Liver (tissue), 9 donors: ENCODE measurements around the gene DNASE2B. TPM values are rescaled to one million over a fixed set of nuclear protein-coding genes. Genes with fewer than 3 reads are reported as not detected.

Source experiments
- DNase-seq: peaks from one replicate; pipeline ENCODE4 v3.0.0-alpha.2; 2017; ENCODE audit warnings: low spot score
- H3K27ac ChIP-seq, 2 donors: one replicate each; pipeline ENCODE4 v1.7.0; 2013; ENCODE audit warnings: inconsistent platforms in 2 of 2, low read length in 2 of 2, control low read depth in 1 of 2, low read depth in 1 of 2, mild to moderate bottlenecking in 1 of 2
- H3K27me3 ChIP-seq, 4 donors: one replicate each; pipeline versions ENCODE4 v1.6.1 to v1.7.0; 2013; ENCODE audit warnings: low read length in 3 of 4, inconsistent platforms in 1 of 4, mild to moderate bottlenecking in 1 of 4, moderate library complexity in 1 of 4; ENCODE audit not compliant: control insufficient read depth in 4 of 4, insufficient read depth in 4 of 4
- H3K36me3 ChIP-seq, 4 donors: one replicate each; pipeline versions ENCODE4 v1.6.1 to v1.7.0; 2013; ENCODE audit warnings: low read length in 3 of 4, mild to moderate bottlenecking in 3 of 4, low read depth in 1 of 4, moderate library complexity in 1 of 4; ENCODE audit not compliant: control insufficient read depth in 4 of 4, insufficient read depth in 3 of 4
- H3K4me1 ChIP-seq, 4 donors: one replicate each; pipeline versions ENCODE4 v1.6.1 to v1.7.0; 2013; ENCODE audit warnings: low read length in 3 of 4, mild to moderate bottlenecking in 3 of 4, moderate library complexity in 1 of 4; ENCODE audit not compliant: control insufficient read depth in 4 of 4, insufficient read depth in 4 of 4
- H3K4me3 ChIP-seq, 3 donors: one replicate each; pipeline versions ENCODE4 v1.6.1 to v1.7.0; 2013; ENCODE audit warnings: low read length in 3 of 3, control low read depth in 1 of 3, low read depth in 1 of 3, mild to moderate bottlenecking in 1 of 3
- H3K9ac ChIP-seq, 2 donors: one replicate each; pipeline ENCODE4 v1.7.0; 2013; ENCODE audit warnings: low read length in 2 of 2, mild to moderate bottlenecking in 2 of 2, moderate library complexity in 2 of 2, control low read depth in 1 of 2, low read depth in 1 of 2
- H3K9me3 ChIP-seq, 4 donors: one replicate each; pipeline versions ENCODE4 v1.6.1 to v1.7.0; 2013; ENCODE audit warnings: low read length in 3 of 4; ENCODE audit not compliant: control insufficient read depth in 4 of 4
- CTCF ChIP-seq: fragments of 150-350 bp; IDR thresholded peaks from 2 replicates; pipeline ENCODE4 v1.5.1; 2017; ENCODE audit warnings: improper control_type of control experiment, low read depth, low read length; ENCODE audit not compliant: missing input control
- EGR1 ChIP-seq, 2 donors: IDR thresholded peaks; 2 replicates each; pipeline ENCODE4 v1.6.1; 2016 to 2018; ENCODE audit warnings: antibody characterized with exemption in 2 of 2, low read depth in 2 of 2
- FOXA1 ChIP-seq: IDR thresholded peaks from 2 replicates; pipeline ENCODE4 v1.6.1; 2016; ENCODE audit warnings: antibody characterized with exemption
- FOXA2 ChIP-seq: IDR thresholded peaks from 2 replicates; pipeline ENCODE4 v1.6.1; 2016; ENCODE audit warnings: antibody characterized with exemption
- GABPA ChIP-seq, 2 donors: IDR thresholded peaks in 1 of 2; conservative IDR thresholded peaks in 1 of 2; 2 replicates each; pipeline ENCODE4 v1.6.1; 2016; ENCODE audit warnings: antibody characterized with exemption in 2 of 2, mild to moderate bottlenecking in 1 of 2, moderate library complexity in 1 of 2
- HNF4A ChIP-seq, 2 donors: conservative IDR thresholded peaks; 2 replicates each; pipeline ENCODE4 v1.6.1; 2016; ENCODE audit warnings: antibody characterized with exemption in 2 of 2, mild to moderate bottlenecking in 2 of 2
- JUND ChIP-seq, 2 donors: IDR thresholded peaks; 2 replicates each; pipeline ENCODE4 v1.6.1; 2016; ENCODE audit warnings: antibody characterized with exemption in 2 of 2
- NR2F2 ChIP-seq: IDR thresholded peaks from 2 replicates; pipeline ENCODE4 v1.6.1; 2016; ENCODE audit warnings: antibody characterized with exemption
- RAD21 ChIP-seq, 2 donors: IDR thresholded peaks; 2 replicates each; pipeline ENCODE4 v1.6.1; 2016; ENCODE audit warnings: antibody characterized with exemption in 2 of 2, mild to moderate bottlenecking in 2 of 2
- RXRA ChIP-seq, 2 donors: IDR thresholded peaks; 2 replicates each; pipeline ENCODE4 v1.6.1; 2017 to 2018; ENCODE audit warnings: antibody characterized with exemption in 2 of 2, mild to moderate bottlenecking in 1 of 2
- TAF1 ChIP-seq: conservative IDR thresholded peaks from 2 replicates; pipeline ENCODE4 v1.6.1; 2016; ENCODE audit warnings: antibody characterized with exemption, mild to moderate bottlenecking
- YY1 ChIP-seq: IDR thresholded peaks from 2 replicates; pipeline ENCODE4 v1.6.1; 2016; ENCODE audit warnings: antibody characterized with exemption, mild to moderate bottlenecking
- ZBTB33 ChIP-seq: IDR thresholded peaks from 2 replicates; pipeline ENCODE4 v1.6.1; 2016; ENCODE audit warnings: antibody characterized with exemption
- WGBS: extraction: QIAGEN DNeasy Blood & Tissue Kit; methylation state at CpG from one replicate; pipeline ENCODE4 v1.1.7; 2013; 5-methylcytosine and 5-hydroxymethylcytosine counted together
- polyA plus RNA-seq, 2 donors: library from polyadenylated mRNA; stranded (reverse) in 1 of 2; unstranded in 1 of 2; fragments of 200-250 nt in 1 of 2; fragments of >200 nt in 1 of 2; fragmentation: Nextera tagmentation in 1 of 2; extraction: Ambion mirVana in 1 of 2; gene quantifications; one replicate each; pipeline versions ENCODE4 v1.2.1 to v1.2.3, GENCODE V29; 2013 to 2015
- total RNA-seq, 2 donors: library from RNA; depleted of rRNA; stranded (reverse); fragments of >200 nt; gene quantifications; one replicate each; pipeline ENCODE4 v1.2.3, GENCODE V29; 2014
- TF ChIP-seq, protein P1 (sequence below): IDR thresholded peaks from 2 replicates; pipeline ENCODE4 v1.6.1; 2016; ENCODE audit warnings: antibody characterized with exemption
- TF ChIP-seq, protein P2 (sequence below): IDR thresholded peaks from 2 replicates; pipeline ENCODE4 v1.6.1; 2016; ENCODE audit warnings: antibody characterized with exemption, mild to moderate bottlenecking
- donor health status: healthy.
- donor health status: healthy.
- donor health status: healthy.
- donor health status: healthy.
- donor health status: healthy.

DNASE2B gene
- total and polyA plus RNA-seq, 4 donors = not detected

GRCh38 chr1:84387480-84388163, 10.7 kb upstream of the DNASE2B start:
- 84% methylated on average over 8 of the region's 8 CpGs for WGBS

More at GRCh38 chr1:84387480-84388163, 10.7 kb upstream of the DNASE2B start:
- Histone ChIP-seq H3K9me3 (no peaks in the 10 kb centered on the region), H3K27me3 (no peaks in the 10 kb centered on the region), H3K27ac (no peak overlapping the region), H3K4me1 (no peaks in the 10 kb centered on the region), H3K36me3 (no peaks in the 10 kb centered on the region), H3K4me3 (no peak overlapping the region), H3K9ac (no peak overlapping the region)
- no peak for TF ChIP-seq ZBTB33
- no peak for TF ChIP-seq GABPA (IDR thresholded peaks at IDR 0.05 in 1 of 2, conservative IDR thresholded peaks at IDR 0.05 in 1 of 2)
- TF ChIP-seq TAF1 = no peak
- TF ChIP-seq RAD21 (IDR thresholded peaks at IDR 0.05) = no peak
- TF ChIP-seq, protein P1, sequence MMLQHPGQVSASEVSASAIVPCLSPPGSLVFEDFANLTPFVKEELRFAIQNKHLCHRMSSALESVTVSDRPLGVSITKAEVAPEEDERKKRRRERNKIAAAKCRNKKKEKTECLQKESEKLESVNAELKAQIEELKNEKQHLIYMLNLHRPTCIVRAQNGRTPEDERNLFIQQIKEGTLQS = no peak
- TF ChIP-seq JUND (IDR thresholded peaks at IDR 0.05) = no peak
- no peak for TF ChIP-seq HNF4A (conservative IDR thresholded peaks at IDR 0.05)
- TF ChIP-seq, protein P2, sequence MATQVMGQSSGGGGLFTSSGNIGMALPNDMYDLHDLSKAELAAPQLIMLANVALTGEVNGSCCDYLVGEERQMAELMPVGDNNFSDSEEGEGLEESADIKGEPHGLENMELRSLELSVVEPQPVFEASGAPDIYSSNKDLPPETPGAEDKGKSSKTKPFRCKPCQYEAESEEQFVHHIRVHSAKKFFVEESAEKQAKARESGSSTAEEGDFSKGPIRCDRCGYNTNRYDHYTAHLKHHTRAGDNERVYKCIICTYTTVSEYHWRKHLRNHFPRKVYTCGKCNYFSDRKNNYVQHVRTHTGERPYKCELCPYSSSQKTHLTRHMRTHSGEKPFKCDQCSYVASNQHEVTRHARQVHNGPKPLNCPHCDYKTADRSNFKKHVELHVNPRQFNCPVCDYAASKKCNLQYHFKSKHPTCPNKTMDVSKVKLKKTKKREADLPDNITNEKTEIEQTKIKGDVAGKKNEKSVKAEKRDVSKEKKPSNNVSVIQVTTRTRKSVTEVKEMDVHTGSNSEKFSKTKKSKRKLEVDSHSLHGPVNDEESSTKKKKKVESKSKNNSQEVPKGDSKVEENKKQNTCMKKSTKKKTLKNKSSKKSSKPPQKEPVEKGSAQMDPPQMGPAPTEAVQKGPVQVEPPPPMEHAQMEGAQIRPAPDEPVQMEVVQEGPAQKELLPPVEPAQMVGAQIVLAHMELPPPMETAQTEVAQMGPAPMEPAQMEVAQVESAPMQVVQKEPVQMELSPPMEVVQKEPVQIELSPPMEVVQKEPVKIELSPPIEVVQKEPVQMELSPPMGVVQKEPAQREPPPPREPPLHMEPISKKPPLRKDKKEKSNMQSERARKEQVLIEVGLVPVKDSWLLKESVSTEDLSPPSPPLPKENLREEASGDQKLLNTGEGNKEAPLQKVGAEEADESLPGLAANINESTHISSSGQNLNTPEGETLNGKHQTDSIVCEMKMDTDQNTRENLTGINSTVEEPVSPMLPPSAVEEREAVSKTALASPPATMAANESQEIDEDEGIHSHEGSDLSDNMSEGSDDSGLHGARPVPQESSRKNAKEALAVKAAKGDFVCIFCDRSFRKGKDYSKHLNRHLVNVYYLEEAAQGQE = no peak
- no peak for TF ChIP-seq NR2F2
- TF ChIP-seq FOXA2 = no peak
- TF ChIP-seq YY1 = no peak
- no peak for TF ChIP-seq RXRA (IDR thresholded peaks at IDR 0.05)
- TF ChIP-seq CTCF = no peak
- no peak for TF ChIP-seq FOXA1
- no peak for TF ChIP-seq EGR1 (IDR thresholded peaks at IDR 0.05; ENCODE audit: low read depth in 2 of 2)
- no peak for DNase-seq
